GM18909 (cell line): ENCODE data around the gene MED14.
"Not testable (repeated sequence)": the region's sequence is repeated elsewhere in the genome, so short reads cannot be mapped to it uniquely, and the experiment has no call there.

Experiments
- ATAC-seq: cut with Tn5 transposase; IDR thresholded peaks from one replicate; pipeline ENCODE4 v1.9.1; 2021; ENCODE audit warnings: mild to moderate bottlenecking; ENCODE audit not compliant: unreplicated experiment, poor library complexity

Gene MED14

GRCh38 chrX:40732499-40732898 is 2.8 kb downstream of the MED14 start:
- ATAC-seq: not testable (repeated sequence)

DNA sequence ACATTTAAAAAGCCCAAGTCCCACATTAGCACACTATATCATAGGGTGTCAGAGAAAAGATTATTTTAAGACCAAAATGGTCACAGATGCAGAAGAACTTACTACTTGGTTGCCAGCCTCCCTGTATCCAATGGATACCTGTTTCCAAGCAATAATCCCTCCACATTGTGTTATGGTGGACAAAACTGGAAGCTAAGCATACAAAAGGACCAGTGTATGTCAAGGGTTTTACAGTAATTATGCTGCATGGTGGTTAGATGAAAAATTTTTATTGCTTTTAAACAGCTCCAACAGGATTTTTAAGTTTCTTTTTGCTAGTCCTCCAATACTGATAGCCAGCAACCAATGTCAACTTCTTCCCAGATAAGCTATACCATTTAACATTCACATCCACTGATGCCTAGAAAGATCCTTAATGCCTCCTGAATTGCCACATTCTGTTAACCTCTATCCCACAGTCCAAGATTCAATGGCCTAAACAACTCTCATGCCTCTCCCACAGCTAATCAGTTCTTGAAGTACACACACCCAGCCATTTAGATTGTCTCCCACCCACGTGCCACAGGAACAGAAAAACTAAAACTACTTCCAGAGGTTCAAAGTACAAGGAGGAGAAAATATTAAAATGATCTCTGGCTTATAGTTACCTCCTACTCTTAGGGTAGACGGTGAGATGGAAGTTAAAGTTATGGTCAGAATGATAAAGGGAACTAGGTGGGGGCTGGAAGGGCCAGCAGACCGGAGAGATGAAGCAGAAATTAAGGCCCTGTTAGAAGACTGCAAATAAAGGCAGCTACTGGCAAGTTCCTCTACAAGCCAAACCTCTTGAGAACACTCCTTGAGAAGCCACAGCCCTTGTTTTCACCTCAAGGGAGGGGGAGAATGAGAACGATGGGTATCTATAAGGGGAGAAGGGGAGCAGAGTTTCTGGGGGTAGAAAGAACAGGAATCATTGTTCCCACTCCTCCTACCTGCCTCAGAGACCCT is 5.5 kb downstream of the MED14 start:
- ATAC-seq: no peak

DNA sequence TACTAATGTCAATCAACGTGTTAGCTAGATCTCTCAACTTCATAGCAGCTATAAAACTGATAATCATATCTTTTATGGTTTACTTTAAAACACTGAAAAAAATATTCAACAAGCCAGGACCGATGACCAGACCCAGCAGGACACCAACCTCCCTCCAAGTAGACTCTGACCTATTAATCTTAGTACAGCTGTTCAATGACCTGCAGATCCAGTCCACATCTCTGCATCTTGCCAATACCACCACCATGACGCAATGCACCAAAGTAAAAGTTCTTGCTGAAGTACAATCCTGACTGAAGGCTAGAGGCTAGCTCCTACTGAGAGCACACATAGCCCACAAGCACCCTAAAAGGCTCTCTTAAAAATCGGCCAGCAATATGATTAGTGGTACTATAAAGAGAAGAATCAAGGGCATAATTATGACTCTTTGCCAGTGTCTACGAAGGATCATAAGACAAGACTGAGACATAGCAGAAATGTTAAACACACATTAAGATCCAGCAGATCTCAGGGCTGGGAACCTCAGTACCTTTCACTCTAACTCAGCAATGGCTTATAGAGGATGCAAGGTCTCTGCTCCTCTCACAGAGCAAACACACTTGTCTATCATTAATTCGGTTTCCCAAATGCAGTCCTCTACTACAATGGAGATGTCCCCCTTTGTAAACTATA is 7.6 kb downstream of the MED14 start:
- ATAC-seq: no peak

DNA sequence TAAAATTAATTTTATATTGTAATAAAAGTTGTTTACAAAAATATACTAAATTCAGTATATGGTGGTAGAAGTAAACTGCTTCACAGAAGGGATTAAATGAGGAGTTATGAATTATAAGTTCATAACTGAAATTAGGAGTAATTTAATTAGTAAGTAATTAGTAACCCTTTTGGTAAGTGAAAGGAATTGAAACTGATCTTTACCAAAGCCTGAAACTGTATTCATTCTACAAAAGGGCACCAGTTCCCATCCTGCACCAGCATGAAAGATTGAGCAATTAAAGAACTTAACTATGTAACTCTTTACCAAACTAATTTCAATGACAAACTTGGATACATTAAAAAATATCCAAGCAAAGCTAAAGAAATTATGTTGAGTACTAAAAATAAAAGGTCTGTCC is 8.2 kb downstream of the MED14 start:
- ATAC-seq: no peak

DNA sequence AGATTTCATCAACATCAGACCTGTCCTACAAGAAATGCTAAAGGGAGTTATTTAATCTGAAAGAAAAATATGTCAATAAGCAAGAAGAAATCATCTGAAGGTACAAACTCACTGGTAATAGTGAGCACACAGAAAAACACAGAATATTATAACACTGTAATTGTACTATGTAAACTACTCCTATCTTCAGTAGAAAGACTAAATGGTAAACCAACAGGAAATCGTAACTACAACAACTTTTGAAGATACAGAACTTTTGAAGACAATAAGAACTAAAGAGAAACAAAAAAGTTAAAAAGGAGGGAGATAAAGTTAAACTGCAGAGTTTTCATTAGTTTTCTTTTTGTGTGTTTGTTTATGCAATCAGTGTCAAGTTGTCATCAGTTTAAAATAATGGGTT is 12.4 kb downstream of the MED14 start:
- no peak for ATAC-seq

DNA sequence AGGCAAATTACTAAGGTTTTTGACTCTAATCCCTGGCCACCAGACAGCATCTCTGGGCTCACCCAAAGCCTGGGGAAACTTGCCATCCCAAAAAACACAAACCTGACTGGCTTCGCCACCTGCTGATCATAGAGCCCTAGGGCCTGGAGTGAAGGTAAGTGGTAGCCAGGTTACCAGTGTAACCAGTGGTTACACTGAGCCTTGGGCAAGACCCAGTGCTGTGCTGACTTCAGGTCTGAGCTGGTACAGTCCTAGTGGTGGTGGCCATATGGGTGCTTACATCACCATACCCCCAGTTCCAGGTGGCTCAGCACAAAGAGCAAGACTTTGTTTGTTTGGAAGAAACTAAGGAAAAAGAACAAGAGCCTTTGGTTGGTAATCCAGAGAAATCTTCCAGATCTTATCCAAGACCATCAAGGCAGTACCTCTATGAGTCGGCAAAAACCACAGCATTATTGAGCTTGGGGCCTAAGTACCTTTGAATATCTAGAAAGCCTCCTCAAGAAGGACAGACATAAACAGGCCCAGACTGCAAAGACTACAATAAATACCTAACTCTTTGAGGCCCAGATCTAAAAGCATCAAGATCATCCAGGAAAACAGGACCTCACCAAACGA is 13.7 kb downstream of the MED14 start:
- no peak for ATAC-seq

GRCh38 chrX:40720792-40721191 is 14.6 kb downstream of the MED14 start:
- no peak for ATAC-seq

DNA sequence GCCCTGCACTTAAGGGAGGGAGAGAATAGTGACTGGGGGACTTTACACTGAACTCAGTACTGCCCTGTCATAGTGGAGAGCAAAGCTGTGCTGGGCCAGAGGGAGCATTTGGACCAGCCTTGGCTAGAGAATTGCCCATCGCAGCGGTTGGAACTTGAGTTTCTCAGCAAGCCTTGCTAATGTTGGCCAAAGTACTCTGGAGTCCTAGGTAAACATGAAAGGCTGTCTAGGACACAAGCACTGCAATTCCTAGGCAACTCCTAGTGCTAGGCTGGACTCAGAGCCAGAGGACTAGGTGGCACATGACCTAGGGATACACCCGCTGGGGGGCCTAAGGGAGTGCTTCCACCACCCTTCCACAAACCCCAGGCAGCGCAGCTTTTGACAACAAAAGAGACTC is 15.0 kb downstream of the MED14 start:
- ATAC-seq: no peak

- no peak for ATAC-seq
Observed at GRCh38 chrX:40719731-40720130, 15.6 kb downstream of the MED14 start.

DNA sequence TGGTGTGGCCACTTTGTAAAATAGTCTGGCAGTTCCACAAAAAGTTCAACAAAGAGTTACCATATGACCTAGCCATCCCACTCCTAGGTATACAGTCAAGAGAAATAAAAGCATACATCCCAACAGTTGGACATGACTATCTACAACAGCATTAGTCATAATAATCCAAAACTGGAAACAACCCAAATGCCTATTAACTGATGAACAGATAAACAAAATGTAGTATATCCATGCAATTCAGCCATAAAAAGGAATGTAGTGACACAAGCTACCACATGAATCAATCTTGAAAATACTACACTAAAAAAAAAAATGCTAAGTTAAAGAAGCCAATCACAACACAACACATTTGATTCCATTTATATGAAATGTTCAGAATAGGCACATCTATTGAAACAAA is 16.1 kb downstream of the MED14 start:
- no peak for ATAC-seq

- ATAC-seq: no peak
Observed at GRCh38 chrX:40709395-40709794, 25.9 kb downstream of the MED14 start.

DNA sequence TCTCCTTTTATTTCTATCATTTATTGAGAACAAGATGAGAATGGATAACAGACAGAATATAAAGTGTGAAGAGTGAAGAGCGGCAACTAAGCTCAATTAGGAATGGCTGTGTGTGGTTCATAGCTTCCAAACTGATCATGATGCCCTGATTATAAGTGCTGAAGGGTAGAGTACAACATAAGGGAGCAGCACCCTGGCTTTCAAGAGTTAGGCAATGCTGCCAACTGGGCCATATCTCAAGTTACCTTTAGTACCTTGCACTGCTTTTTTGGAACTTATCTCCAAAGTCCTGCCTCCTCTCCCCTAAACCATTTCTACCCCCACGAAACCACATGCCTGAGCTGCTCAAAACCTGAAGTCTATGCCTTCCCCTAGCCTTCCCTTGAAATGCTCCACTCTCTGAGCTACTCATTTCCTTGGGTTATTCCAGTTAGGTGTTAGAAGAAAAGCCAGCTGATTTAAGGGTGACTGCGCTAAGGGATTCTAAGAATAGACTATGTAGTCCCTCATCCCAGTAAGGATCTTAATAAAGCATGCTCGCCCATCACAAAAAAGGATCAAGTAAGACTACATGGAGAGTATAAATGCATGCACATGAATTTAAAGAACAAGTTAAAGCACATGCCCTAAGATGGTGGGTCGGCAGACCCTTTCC is 29.6 kb downstream of the MED14 start:
- no peak for ATAC-seq

GRCh38 chrX:40700640-40701342 is 34.6 kb downstream of the MED14 start:
- ATAC-seq: no peak

- ATAC-seq: no peak
Observed at GRCh38 chrX:40698851-40699250, 36.5 kb downstream of the MED14 start.

GRCh38 chrX:40694802-40695201 is 40.5 kb downstream of the MED14 start:
- ATAC-seq: no peak

DNA sequence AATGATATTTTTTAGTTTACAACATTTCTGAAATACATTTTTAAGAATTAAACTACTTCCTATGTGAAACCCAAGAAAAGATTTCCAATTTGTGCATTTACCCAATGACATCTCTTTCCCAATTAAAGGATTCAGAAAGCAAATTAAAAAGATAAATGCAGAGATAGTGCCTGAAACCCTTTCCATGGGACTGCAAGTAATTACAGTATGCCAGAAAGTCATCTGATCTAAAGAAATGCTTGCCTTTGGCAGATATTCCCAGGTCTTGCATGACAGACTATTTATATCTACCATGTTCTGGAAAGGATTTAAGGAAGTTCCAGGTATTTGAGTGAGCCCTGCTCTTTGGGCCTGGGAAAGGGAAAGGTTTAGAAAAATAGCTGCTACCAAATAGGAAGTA is 46.4 kb downstream of the MED14 start:
- no peak for ATAC-seq

DNA sequence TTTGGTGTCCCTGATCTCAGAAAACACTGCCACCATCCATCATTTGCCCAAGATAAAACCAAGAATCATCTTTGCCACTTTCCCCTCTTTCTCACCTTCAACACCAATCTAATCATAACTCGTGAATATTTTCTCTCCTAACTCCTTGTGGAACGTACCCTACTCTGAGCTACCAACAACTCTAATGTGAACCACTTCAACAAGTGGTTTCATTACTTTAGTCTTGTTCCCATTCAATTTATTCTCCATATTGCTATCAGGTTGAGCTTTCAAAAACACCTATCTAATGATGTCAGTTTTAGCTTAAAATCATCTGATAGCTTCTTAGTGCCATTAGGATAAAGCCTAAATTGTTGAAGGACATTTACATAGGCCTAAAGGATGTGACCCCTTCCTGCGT is 48.2 kb downstream of the MED14 start:
- no peak for ATAC-seq

- ATAC-seq: no peak
Observed at GRCh38 chrX:40685362-40685918, 49.9 kb downstream of the MED14 start.

DNA sequence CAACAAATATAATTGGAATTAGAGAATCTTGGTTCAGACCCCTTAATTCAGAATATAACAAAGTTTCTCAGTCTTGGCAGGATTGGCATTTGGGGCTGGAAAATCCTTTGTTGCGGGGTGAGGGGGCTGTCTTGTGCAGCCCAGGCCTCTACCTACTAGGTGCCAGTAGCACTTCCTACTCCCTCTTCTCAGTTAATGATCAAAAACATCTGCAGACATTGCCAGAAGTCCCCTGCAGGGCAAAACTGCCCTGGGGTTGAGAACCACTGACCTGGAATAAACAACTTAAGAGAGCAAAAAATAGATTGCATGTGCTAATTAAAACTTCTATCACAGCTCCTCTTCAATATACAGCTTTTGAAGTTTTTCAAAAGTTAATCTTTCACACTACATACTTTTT is 51.2 kb downstream of the MED14 start:
- ATAC-seq: no peak

GRCh38 chrX:40683245-40683644 is 52.1 kb downstream of the MED14 start:
- no peak for ATAC-seq
